GM10266 (cell line): ENCODE results near the gene SLC12A8.
A peak's percentile ranks its signal among the peaks of the same experiment; 100 is the strongest.

Experiments
- DNase-seq: peaks from one replicate; pipeline ENCODE4 v3.0.0; 2012; ENCODE audit errors: extremely low spot score
- TF ChIP-seq, protein P1 (sequence below): IDR thresholded peaks from 2 replicates; pipeline ENCODE4 v1.5.1; 2012; ENCODE audit warnings: mild to moderate bottlenecking, low read depth; ENCODE audit not compliant: control insufficient read depth, insufficient read depth; ENCODE audit errors: missing control alignments

Gene SLC12A8

GRCh38 chr3:125219261-125219701, 6.7 kb upstream of the SLC12A8 start:
- no peak for DNase-seq

GRCh38 chr3:125214738-125215137, 2.2 kb upstream of the SLC12A8 start:
- DNase-seq = peak; percentile 45
- TF ChIP-seq, protein P1, sequence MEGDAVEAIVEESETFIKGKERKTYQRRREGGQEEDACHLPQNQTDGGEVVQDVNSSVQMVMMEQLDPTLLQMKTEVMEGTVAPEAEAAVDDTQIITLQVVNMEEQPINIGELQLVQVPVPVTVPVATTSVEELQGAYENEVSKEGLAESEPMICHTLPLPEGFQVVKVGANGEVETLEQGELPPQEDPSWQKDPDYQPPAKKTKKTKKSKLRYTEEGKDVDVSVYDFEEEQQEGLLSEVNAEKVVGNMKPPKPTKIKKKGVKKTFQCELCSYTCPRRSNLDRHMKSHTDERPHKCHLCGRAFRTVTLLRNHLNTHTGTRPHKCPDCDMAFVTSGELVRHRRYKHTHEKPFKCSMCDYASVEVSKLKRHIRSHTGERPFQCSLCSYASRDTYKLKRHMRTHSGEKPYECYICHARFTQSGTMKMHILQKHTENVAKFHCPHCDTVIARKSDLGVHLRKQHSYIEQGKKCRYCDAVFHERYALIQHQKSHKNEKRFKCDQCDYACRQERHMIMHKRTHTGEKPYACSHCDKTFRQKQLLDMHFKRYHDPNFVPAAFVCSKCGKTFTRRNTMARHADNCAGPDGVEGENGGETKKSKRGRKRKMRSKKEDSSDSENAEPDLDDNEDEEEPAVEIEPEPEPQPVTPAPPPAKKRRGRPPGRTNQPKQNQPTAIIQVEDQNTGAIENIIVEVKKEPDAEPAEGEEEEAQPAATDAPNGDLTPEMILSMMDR = no peak

More at GRCh38 chr3:125219261-125219701, 6.7 kb upstream of the SLC12A8 start:
- TF ChIP-seq, protein P1 = no peak

DNA sequence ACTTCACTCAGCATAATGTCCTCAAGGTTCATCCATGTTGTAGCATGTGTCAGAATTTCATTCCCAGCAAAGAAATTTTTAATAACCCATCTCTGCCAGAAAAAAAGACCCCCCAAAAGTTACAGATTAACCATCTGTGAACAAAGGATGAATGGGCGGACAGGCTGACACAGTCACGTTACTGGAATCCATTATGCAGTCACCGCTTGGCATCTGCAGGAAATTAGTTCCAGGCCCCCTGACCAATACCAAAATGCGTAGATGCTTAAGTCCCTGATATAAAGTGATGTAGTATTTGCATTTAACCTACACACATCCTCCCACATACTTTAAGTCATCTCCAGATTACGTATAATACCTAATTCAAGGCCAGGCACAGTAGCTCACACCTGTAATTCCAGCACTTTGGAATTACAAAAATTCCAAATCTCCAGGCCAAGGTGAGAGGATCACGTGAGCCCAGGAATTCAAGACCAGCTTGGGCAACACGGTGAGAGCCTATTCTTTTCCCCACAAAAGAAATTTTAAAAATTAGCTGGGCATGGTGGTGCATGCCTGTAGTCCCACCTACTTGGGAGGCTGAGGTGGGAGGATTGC, 1.5 kb upstream of the SLC12A8 start:
- TF ChIP-seq, protein P1 = no peak

DNA sequence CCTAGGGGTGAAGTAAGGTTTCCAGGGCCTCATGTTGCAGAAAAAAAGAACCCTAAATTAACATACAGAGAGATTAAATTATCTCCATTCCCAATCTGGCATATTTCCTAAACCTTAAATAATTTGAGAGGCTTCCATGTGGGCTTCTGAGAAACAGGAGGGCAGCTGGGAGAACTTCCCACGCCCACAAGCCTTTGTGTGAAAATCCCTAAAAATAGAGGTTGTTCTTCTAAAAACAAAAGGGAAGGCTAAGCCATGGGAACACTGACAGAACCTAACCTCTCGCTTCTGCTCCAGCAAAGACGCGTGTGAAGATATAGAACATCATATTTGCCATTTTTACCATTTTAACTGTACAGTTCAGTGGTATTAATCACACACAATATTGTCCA, 812 bp upstream of the SLC12A8 start:
- TF ChIP-seq, protein P1 = no peak
- no peak for DNase-seq

More for the DNA sequence above, 1.5 kb upstream of the SLC12A8 start:
- DNase-seq = no peak

GRCh38 chr3:125212091-125212508, 448 bp downstream of the SLC12A8 start:
- DNase-seq = peak; percentile 35
- TF ChIP-seq, protein P1 = no peak

DNA sequence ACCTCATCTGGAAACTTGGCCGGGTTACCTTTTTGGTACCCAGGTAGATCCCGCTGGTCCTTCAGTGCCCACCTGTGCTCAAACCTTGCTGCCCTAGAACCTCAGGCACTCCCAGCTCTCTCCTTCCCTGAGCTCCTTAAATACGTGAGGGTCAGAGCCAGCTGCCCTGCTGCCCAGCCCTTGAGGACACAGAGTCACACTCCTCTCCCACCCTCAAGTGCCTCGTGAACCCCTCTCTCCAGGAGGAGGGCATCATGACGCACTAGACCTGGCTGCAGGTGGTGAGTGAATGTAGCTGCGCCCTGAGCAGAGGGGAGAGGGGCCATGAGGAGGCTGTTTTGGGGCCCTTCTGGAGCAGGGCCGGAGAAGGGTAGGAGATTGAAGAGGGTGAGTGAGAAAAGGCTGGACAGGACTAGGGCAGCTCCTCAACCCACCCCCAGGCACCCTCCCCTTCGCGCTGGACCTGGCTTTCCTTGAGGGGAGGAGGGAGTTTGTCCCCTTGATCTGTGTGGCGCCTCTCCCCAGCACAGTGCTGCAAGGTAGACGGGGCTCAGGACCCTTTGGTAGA, 941 bp downstream of the SLC12A8 start:
- TF ChIP-seq, protein P1 = no peak
- no peak for DNase-seq

DNA sequence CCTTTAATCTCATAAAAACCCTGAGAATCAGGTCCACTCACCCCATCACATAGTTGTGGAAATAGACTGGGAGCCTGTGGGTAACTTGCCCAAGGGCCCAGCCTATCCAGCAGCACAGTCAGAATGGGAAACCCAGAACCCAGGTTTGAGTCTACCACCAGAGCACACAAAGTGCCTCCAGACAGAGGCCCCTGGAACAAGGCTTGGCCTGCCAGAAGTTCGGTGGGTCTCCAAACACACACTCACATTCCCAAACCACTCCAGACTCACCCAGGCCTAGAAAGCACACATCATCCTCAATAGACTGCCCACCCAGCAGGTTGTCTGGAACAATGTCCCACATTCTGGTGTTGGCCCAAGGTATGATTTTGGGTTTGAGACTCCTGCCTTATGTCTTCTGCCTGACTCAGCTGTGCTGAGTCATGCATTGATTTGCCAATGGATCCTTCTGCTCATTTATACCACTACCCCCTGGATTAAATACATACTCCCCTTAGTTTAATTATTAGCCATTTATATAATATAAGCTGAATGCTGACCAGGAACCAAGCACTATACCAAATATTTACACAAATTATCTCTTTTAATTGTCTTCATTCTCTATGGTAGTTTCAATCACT, 4.5 kb downstream of the SLC12A8 start:
- TF ChIP-seq, protein P1 = no peak
- DNase-seq = no peak
